HuH-7.5 (cell line): ENCODE data around the gene GPI.
A peak's percentile ranks its signal among the peaks of the same experiment; 100 is the strongest.

Experiments used
- DNase-seq: peaks from one replicate; pipeline ENCODE4 v3.0.0; 2011; ENCODE audit warnings: low spot score

GPI gene

GRCh38 chr19:34405892-34406660 is 41.1 kb downstream of the GPI start:
- no peak for DNase-seq

GRCh38 chr19:34408411-34408810 is 43.4 kb downstream of the GPI start:
- no peak for DNase-seq

- no peak for DNase-seq
Observed at GRCh38 chr19:34409189-34410164, 44.5 kb downstream of the GPI start.

- no peak for DNase-seq
Observed at GRCh38 chr19:34411216-34411615, 46.2 kb downstream of the GPI start.

GRCh38 chr19:34416021-34416545 is 51.1 kb downstream of the GPI start:
- no peak for DNase-seq

- DNase-seq, result no peak
Observed at GRCh38 chr19:34418300-34418699, 53.3 kb downstream of the GPI start.

- DNase-seq, result no peak
Observed at GRCh38 chr19:34426096-34426661, 61.2 kb downstream of the GPI start.

- DNase-seq, result peak; percentile 35
Observed at GRCh38 chr19:34428549-34429285, 63.7 kb downstream of the GPI start.

GRCh38 chr19:34429553-34429952 is 64.6 kb downstream of the GPI start:
- no peak for DNase-seq

- DNase-seq, result peak; percentile 73
Observed at GRCh38 chr19:34430738-34431625, 66.0 kb downstream of the GPI start.

GRCh38 chr19:34431681-34432402 is 66.8 kb downstream of the GPI start:
- no peak for DNase-seq

GRCh38 chr19:34432797-34433196 is 67.8 kb downstream of the GPI start:
- no peak for DNase-seq

GRCh38 chr19:34436716-34437115 is 71.7 kb downstream of the GPI start:
- no peak for DNase-seq

GRCh38 chr19:34448191-34448590 is 83.2 kb downstream of the GPI start:
- DNase-seq, result no peak
